Measurements from ENCODE around the gene GAS2.

Gene GAS2

GRCh38 chr11:22720457-22720856 lies 54.0 kb downstream of the GAS2 start:
- no peak for TF ChIP-seq CTCF (IDR thresholded peaks at IDR 0.05; ENCODE audit: low read depth, low read length)
- no peak for DNase-seq (ENCODE audit: low read depth in 2 of 2)
- no peak overlapping the region for H3K4me3 ChIP-seq (replicated peaks in 1 of 2; ENCODE audit: low read depth in 2 of 2, low read length in 2 of 2)

- no peak for DNase-seq (ENCODE audit: low read depth in 2 of 2)
- no peak overlapping the region for H3K4me3 ChIP-seq (replicated peaks in 1 of 2; ENCODE audit: low read depth in 2 of 2, low read length in 2 of 2)
- TF ChIP-seq CTCF (IDR thresholded peaks at IDR 0.05; ENCODE audit: low read depth, low read length), result no peak
These were observed 56.9 kb downstream of the GAS2 start for GRCh38 chr11:22723274-22723673.

- no peak for TF ChIP-seq CTCF (IDR thresholded peaks at IDR 0.05; ENCODE audit: low read depth, low read length)
- no peak overlapping the region for H3K4me3 ChIP-seq (replicated peaks in 1 of 2; ENCODE audit: low read depth in 2 of 2, low read length in 2 of 2)
- peak in 1 of 2 donors; percentile 3 for DNase-seq (ENCODE audit: low read depth in 2 of 2)
These were observed 58.7 kb downstream of the GAS2 start for GRCh38 chr11:22725079-22725478.

GRCh38 chr11:22728600-22729389 lies 62.4 kb downstream of the GAS2 start:
- TF ChIP-seq CTCF (IDR thresholded peaks at IDR 0.05; ENCODE audit: low read depth, low read length), result no peak

GRCh38 chr11:22730319-22730718 lies 63.9 kb downstream of the GAS2 start:
- DNase-seq (ENCODE audit: low read depth in 2 of 2), result peak; percentile 15 to 17
- no peak overlapping the region for H3K4me3 ChIP-seq (replicated peaks in 1 of 2; ENCODE audit: low read depth in 2 of 2, low read length in 2 of 2)
- no peak for TF ChIP-seq CTCF (IDR thresholded peaks at IDR 0.05; ENCODE audit: low read depth, low read length)

More at GRCh38 chr11:22728600-22729389, 62.4 kb downstream of the GAS2 start:
- H3K4me3 ChIP-seq (replicated peaks in 1 of 2; ENCODE audit: low read depth in 2 of 2, low read length in 2 of 2), result no peak overlapping the region
- DNase-seq (ENCODE audit: low read depth in 2 of 2), result no peak

GRCh38 chr11:22732588-22732987 lies 66.2 kb downstream of the GAS2 start:
- no peak overlapping the region for H3K4me3 ChIP-seq (replicated peaks in 1 of 2; ENCODE audit: low read depth in 2 of 2, low read length in 2 of 2)
- DNase-seq (ENCODE audit: low read depth in 2 of 2), result no peak
- TF ChIP-seq CTCF (IDR thresholded peaks at IDR 0.05; ENCODE audit: low read depth, low read length), result no peak
